Transverse colon (tissue), 4 donors: Measurements from ENCODE around the gene DBI. TPM values are rescaled to one million over a fixed set of nuclear protein-coding genes. Genes with fewer than 3 reads are reported as not detected.

Experiments
- DNase-seq: peaks from one replicate; pipeline ENCODE4 v3.0.0-alpha.2; 2019
- H3K27ac ChIP-seq, 4 donors: fragments of 200-600 bp; sonication (generic); 2 replicates each; pipeline ENCODE4 v1.5.1; 2016 to 2018; ENCODE audit warnings: inconsistent platforms in 4 of 4
- H3K27me3 ChIP-seq: fragments of 200-600 bp; sonication (generic); 2 replicates; pipeline ENCODE4 v1.5.1; 2017; ENCODE audit warnings: inconsistent platforms
- H3K36me3 ChIP-seq, 4 donors: fragments of 200-600 bp; sonication (generic); 2 replicates each; pipeline ENCODE4 v1.5.1; 2017 to 2019; ENCODE audit warnings: inconsistent platforms in 4 of 4
- H3K4me1 ChIP-seq, 4 donors: fragments of 200-600 bp; sonication (generic); 2 replicates each; pipeline ENCODE4 v1.5.1; 2017 to 2020; ENCODE audit warnings: inconsistent platforms in 4 of 4
- H3K4me3 ChIP-seq, 4 donors: fragments of 200-600 bp; sonication (generic); 1 replicate in 1 of 4; 2 replicates in 3 of 4; pipeline versions ENCODE4 v1.5.1 to v1.6.1; 2017 to 2019; ENCODE audit warnings: inconsistent platforms in 4 of 4
- H3K9me3 ChIP-seq, 2 donors: fragments of 200-600 bp; sonication (generic); 2 replicates each; pipeline ENCODE4 v1.5.1; 2017 to 2019; ENCODE audit warnings: inconsistent platforms in 2 of 2
- EP300 ChIP-seq: sonication (generic); formaldehyde crosslinking; IDR thresholded peaks from one replicate; pipeline ENCODE4 v1.6.1; 2017; ENCODE audit warnings: antibody characterized with exemption, low read depth
- POLR2A ChIP-seq: fragments of 450-650 bp; IDR thresholded peaks from one replicate; pipeline ENCODE4 v1.6.1; 2016; ENCODE audit warnings: antibody characterized with exemption, mild to moderate bottlenecking, moderate library complexity
- POLR2AphosphoS5 ChIP-seq, 3 donors: sonication (generic); formaldehyde crosslinking; IDR thresholded peaks; one replicate each; pipeline ENCODE4 v1.6.1; 2016; ENCODE audit warnings: antibody characterized with exemption in 3 of 3
- WGBS, 2 donors: methylation state at CpG; one replicate each; pipeline ENCODE4 v1.1.5; 2018; ENCODE audit warnings: low coverage in 1 of 2; 5-methylcytosine and 5-hydroxymethylcytosine counted together
- in situ Hi-C, 4 donors: fragments of 200-750 bp; cut with MboI; loops; one replicate each; pipeline versions ENCODE4 v1.15.0 to v1.15.1; 2017; ENCODE audit warnings: low sequenced_read_pairs in 3 of 4, low pct_ligation_motif_present in 1 of 4, low pct_unique_long_range_greater_than_20kb in 1 of 4
- intact Hi-C: fragments of 100-400 bp; cut with DNase I; formaldehyde crosslinking; loops from one replicate; pipeline ENCODE4 v1.15.1; 2023; ENCODE audit warnings: low total_unique reads
- total RNA-seq, 4 donors: library from RNA; depleted of rRNA; stranded (reverse); fragments of >200 nt; gene quantifications; one replicate each; pipeline ENCODE4 v1.1.0, GENCODE V29; 2016
- TF ChIP-seq, protein P1 (sequence below), 5 experiments: fragments of 200-600 bp in 3 of 5; fragments of 450-650 bp in 2 of 5; sonication (generic) in 3 of 5; IDR thresholded peaks; 1 replicate in 2 of 5; 2 replicates in 3 of 5; pipeline ENCODE4 v1.5.1; 2016 to 2017; ENCODE audit warnings: antibody characterized with exemption in 5 of 5, inconsistent platforms in 3 of 5, mild to moderate bottlenecking in 2 of 5, moderate library complexity in 1 of 5

Gene DBI
- total RNA-seq, 4 donors from 2014 or later = 33.8 to 212 (median 149) TPM

DNA sequence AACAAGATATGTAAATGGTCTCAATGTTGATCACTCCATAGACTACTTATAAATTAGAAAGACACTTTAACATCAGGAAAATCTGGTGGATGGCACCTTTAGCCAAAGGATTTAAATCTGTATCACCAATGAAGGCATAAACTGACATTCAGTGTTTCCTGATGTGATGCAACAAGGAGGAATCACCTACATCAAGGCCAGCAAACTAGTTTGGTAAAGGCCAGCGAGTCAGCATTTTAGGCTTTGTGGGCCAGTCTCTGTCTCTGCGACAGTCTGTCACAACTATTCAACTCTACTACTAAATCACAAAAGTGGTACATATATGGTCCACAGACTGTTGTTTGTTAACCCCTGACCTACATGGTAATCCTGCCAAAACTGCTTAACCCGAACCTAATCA is 33.4 kb upstream of the DBI start:
- no peak overlapping the region for H3K4me3 ChIP-seq
- H3K27me3 ChIP-seq = no peaks in the 10 kb centered on the region
- H3K36me3 ChIP-seq = no peaks in the 10 kb centered on the region
- H3K4me1 ChIP-seq = no peaks in the 10 kb centered on the region
- DNase-seq = no peak
- H3K9me3 ChIP-seq = no peaks in the 10 kb centered on the region
- TF ChIP-seq POLR2AphosphoS5 (IDR thresholded peaks at IDR 0.05) (no peak), POLR2A (no peak)
- in situ Hi-C loops (no loop called here), intact Hi-C loops (no loop called here)
- 81 to 83% methylated on average over 3 of the region's 3 CpGs for WGBS, 2 donors
- no peak overlapping the region for H3K27ac ChIP-seq

DNA sequence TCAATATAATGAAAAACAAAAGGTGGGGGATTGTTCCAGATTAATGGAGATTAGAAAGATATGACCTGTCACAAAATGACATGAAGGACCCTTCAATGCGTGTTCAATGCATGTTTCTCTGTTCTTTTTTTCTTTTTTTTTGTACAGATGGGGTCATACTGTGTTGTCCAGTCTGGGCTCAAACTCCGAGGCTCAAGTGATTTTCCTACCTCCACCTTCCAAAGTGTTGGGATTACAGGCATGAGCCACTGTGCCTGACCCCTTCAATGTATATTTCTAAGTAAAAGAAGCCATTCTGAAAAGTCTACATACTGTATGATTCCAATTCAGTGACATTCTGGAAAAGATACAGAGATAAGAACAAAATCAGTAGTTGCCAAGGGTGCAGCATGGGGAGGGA is 32.9 kb upstream of the DBI start:
- Histone ChIP-seq H3K27me3 (no peaks in the 10 kb centered on the region), H3K9me3 (no peaks in the 10 kb centered on the region), H3K4me3 (no peak overlapping the region), H3K27ac (no peak overlapping the region), H3K4me1 (no peaks in the 10 kb centered on the region), H3K36me3 (no peaks in the 10 kb centered on the region)
- 87 to 100% methylated on average over 2 of the region's 2 CpGs for WGBS, 2 donors
- intact Hi-C loops = no loop called here
- no peak for DNase-seq
- TF ChIP-seq POLR2A (no peak), POLR2AphosphoS5 (IDR thresholded peaks at IDR 0.05) (no peak), EP300 (no peak)
- TF ChIP-seq, protein P1, sequence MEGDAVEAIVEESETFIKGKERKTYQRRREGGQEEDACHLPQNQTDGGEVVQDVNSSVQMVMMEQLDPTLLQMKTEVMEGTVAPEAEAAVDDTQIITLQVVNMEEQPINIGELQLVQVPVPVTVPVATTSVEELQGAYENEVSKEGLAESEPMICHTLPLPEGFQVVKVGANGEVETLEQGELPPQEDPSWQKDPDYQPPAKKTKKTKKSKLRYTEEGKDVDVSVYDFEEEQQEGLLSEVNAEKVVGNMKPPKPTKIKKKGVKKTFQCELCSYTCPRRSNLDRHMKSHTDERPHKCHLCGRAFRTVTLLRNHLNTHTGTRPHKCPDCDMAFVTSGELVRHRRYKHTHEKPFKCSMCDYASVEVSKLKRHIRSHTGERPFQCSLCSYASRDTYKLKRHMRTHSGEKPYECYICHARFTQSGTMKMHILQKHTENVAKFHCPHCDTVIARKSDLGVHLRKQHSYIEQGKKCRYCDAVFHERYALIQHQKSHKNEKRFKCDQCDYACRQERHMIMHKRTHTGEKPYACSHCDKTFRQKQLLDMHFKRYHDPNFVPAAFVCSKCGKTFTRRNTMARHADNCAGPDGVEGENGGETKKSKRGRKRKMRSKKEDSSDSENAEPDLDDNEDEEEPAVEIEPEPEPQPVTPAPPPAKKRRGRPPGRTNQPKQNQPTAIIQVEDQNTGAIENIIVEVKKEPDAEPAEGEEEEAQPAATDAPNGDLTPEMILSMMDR (IDR thresholded peaks at IDR 0.05) = no peak
- in situ Hi-C loops = no loop called here

DNA sequence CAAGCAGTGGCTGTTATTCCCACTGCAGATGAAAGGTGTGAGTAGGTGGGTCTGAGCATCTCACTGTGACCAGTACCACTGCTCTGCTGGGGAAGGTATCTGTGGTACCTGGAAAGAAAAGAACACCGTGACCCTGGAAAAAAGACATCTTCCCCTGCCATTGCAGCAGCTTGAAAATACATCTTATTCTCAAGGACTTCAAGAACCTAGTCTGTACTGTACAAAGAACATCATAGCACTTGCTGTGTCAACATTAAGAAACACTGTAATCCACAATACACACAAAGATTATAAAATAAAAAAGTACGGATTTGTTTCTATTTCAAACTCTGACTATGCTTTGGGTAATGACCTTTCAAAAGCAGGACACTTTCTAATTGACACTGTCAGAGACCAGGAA is 29.0 kb upstream of the DBI start:
- Histone ChIP-seq H3K9me3 (no peaks in the 10 kb centered on the region), H3K4me1 (no peaks in the 10 kb centered on the region), H3K27me3 (no peaks in the 10 kb centered on the region), H3K36me3 (no peaks in the 10 kb centered on the region), H3K4me3 (no peak overlapping the region), H3K27ac (no peak overlapping the region)
- DNase-seq = no peak
- intact Hi-C loops = no loop called here
- no peak for TF ChIP-seq POLR2A
- no peak for TF ChIP-seq POLR2AphosphoS5 (IDR thresholded peaks at IDR 0.05)
- TF ChIP-seq, protein P1 (IDR thresholded peaks at IDR 0.05) = no peak
- no peak for TF ChIP-seq EP300
- 73 to 100% methylated on average over 2 of the region's 2 CpGs for WGBS, 2 donors
- in situ Hi-C loops = no loop called here

DNA sequence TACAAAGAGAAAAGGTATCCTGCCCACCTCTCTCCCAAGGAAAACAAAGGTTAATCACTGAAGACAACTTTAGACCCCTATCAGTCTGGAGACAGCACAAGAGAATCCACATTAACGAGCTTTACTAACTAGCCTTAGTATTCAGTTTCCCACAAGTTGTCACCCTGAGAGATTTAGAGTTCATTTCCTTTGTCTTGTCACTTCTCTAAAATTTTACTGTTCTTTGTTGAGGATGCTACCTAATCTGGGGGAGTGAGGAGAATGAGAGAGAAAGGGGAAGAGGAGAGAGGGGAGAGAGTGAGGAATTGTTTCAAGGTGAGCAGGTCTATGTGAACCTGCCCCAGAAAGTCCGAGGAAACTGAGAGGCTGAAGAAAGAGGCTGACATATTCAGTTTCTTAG is 28.5 kb upstream of the DBI start:
- WGBS, 2 donors = 93 to 94% methylated on average over 2 of the region's 2 CpGs
- in situ Hi-C loops = no loop called here

More for the DNA sequence above, 28.5 kb upstream of the DBI start:
- no peaks in the 10 kb centered on the region for H3K9me3 ChIP-seq
- no peaks in the 10 kb centered on the region for H3K27me3 ChIP-seq
- intact Hi-C loops = no loop called here
- DNase-seq = no peak
- no peak overlapping the region for H3K4me3 ChIP-seq
- no peaks in the 10 kb centered on the region for H3K4me1 ChIP-seq
- H3K36me3 ChIP-seq = no peaks in the 10 kb centered on the region
- no peak overlapping the region for H3K27ac ChIP-seq
- TF ChIP-seq, protein P1 (IDR thresholded peaks at IDR 0.05) = no peak
- no peak for TF ChIP-seq POLR2A
